Upper lobe of left lung (tissue), 4 donors: ENCODE data around the gene TMEM175.

ENCODE experiments used
- CTCF ChIP-seq, 6 experiments: fragments of 450-650 bp in 4 of 6; fragments of 200-600 bp in 2 of 6; sonication (generic) in 2 of 6; IDR thresholded peaks; one replicate each; pipeline ENCODE4 v1.5.1; 2016 to 2019; ENCODE audit warnings: antibody characterized with exemption in 6 of 6
- EP300 ChIP-seq, 4 donors: sonication (generic); formaldehyde crosslinking; IDR thresholded peaks; one replicate each; pipeline ENCODE4 v1.5.1; 2017; ENCODE audit warnings: antibody characterized with exemption in 4 of 4, control low read depth in 2 of 4

GRCh38 chr4:974668-975067 is 42.4 kb downstream of the TMEM175 start:
- TF ChIP-seq CTCF (IDR thresholded peaks at IDR 0.05) = no peak
- TF ChIP-seq EP300 (IDR thresholded peaks at IDR 0.05) = no peak
